HG03045 (cell line): Measurements from ENCODE around the gene MGAT4B.
A peak's percentile ranks its signal among the peaks of the same experiment; 100 is the strongest.

Experiments
- ATAC-seq: cut with Tn5 transposase; IDR thresholded peaks from one replicate; pipeline ENCODE4 v1.9.1; 2021; ENCODE audit warnings: mild to moderate bottlenecking, moderate library complexity; ENCODE audit not compliant: unreplicated experiment

MGAT4B gene

DNA sequence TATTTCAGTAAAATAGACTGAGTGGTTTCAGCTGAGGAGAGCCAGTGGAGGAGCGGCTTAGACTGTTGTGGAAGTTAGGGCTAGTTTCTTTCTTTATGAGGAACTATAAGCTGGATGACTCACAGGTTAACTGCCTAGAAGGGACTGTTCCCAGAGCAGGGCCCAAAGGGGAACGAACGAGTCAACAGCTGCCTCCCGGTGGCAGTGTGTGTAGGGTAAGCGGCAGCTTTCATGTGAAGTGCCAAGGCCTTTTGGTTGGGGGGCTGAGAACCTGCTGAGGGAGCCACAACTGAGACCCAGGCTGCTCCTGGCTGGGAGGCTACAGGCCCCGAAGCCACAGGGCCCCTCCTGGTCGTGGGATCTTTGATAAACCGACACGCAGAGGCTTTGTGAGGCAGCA is 21.0 kb upstream of the MGAT4B start:
- ATAC-seq, result no peak

DNA sequence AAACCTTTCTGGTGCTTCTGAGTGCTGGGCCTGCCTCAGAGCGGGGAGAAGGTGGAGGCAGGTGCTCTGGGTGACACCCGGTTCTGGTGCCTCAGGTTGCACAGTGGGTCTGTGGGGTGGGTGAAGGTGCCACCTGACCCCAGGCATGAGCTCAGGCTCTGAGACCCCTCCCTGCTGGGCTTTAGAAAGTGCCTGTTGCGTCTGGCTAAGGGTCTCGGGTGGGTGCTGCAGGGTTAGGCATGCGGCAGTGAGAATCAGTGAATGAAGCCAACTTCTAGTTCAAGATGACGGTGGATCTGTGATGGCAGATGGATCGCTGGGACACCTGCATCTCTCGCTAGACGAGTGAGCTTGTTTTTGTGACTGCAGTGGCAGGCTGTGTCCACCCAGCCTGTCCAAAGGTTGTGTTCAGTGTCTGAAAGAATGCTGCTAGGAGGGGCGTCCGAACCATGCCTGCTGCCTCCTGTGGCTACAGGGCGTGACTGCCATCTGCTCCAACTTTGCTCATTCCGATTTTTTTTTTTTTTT is 19.1 kb upstream of the MGAT4B start:
- ATAC-seq, result no peak

GRCh38 chr5:179824745-179825112 is 18.1 kb upstream of the MGAT4B start:
- ATAC-seq, result no peak

- ATAC-seq, result no peak
These were observed 17.5 kb upstream of the MGAT4B start for GRCh38 chr5:179823937-179824744.

GRCh38 chr5:179822444-179822990 is 15.9 kb upstream of the MGAT4B start:
- ATAC-seq, result no peak

DNA sequence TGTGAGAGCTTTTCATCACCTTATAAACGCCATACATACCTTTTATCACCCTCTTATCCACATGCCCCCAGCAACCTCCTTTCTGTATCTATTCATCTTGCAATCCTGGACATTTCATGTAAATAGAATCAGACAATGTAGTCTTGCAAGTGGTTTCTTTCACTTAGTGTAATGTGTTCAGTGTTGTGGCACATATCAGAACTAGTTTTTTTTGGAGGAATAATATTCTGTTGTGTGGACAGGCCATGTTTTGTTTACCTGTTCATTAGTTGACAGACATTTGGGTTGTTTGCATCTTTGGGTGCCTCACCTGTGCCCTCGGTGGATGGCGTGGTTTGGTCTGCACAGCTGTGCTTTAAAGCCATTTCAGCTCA is 15.4 kb upstream of the MGAT4B start:
- ATAC-seq, result no peak

- peak; percentile 46 for ATAC-seq
These were observed 14.8 kb upstream of the MGAT4B start for GRCh38 chr5:179821298-179822058.

DNA sequence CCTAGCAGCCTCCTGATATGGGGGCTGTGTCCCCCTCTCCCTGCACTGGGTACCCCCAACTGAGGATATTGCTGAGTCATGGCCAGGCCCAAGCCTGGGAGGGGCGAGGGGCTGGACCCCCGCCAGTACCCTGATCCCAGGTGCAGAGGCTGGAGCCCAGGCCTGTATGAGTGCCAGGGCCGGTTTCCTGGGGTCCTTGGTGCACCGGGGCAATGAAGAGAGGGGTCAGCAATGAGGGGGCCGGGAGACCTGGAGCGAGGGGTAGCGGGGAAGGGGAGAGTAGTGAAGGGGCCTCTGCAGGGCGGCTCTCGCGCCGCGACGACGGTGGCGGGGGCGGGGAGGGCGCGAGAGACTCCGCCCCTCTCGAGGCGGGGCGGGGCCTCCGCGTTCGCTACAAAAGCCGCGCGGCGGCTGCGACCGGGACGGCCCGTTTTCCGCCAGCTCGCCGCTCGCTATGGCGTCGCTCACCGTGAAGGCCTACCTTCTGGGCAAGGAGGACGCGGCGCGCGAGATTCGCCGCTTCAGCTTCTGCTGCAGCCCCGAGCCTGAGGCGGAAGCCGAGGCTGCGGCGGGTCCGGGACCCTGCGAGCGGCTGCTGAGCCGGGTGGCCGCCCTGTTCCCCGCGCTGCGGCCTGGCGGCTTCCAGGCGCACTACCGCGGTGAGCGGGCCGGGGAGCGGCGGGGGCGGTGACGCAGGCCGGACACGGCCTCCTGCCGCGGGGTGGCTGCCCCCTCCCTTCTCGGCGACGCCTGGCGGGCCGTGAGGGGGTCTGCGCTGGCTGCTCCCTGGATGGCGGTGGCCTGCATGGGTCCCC is 14.0 kb upstream of the MGAT4B start, which contains the start of gene SQSTM1:
Gene SQSTM1 (plus strand): TSS at position 423 of the 815 bp plus-strand sequence. CDS start 32 bp downstream, at position 455.
- ATAC-seq, result peak; percentile 36

GRCh38 chr5:179820127-179820482 is 13.4 kb upstream of the MGAT4B start:
- ATAC-seq, result no peak

DNA sequence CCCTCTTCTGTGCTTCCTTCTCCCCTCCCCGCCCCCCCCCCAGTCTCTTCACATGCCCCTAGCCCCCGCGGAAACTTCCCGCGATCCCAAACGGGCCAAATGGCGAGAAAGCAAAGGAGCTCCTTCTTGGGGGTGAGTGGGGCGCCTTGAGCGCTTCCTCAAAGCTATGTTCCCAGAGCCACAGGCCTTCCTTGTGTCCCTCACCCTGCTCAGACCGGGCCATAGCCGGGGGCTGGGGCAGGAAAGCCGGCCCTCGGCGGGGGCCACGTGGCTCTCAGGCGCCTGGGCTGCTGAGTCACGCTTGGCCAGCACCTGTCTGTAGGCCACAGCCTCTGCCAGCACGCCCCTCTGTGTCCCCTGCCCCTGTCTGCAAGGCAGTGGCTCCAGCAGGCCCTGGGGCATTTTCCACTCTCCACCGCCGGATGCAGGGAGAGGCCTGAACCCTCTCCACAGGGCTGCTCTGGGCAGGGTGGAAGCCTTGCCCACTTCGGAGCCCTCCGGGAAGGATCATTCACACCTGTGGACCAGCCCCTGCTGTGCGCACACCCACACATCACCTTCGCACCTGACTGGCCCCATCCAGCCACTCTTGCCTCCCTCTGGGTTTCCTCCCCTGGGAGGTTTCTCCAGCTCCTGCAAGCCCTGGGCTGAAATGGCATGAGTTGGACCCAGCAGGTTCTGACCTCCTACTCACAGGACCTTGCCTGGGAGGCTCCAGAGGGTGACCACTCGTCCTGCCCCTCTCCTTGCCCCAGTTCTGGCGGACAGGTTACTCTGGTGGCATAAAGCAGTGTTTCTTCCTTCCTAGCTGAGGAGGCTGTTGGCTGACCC is 12.8 kb upstream of the MGAT4B start:
- no peak for ATAC-seq

- ATAC-seq, result peak; percentile 61
These were observed 12.2 kb upstream of the MGAT4B start for GRCh38 chr5:179818746-179819295.

DNA sequence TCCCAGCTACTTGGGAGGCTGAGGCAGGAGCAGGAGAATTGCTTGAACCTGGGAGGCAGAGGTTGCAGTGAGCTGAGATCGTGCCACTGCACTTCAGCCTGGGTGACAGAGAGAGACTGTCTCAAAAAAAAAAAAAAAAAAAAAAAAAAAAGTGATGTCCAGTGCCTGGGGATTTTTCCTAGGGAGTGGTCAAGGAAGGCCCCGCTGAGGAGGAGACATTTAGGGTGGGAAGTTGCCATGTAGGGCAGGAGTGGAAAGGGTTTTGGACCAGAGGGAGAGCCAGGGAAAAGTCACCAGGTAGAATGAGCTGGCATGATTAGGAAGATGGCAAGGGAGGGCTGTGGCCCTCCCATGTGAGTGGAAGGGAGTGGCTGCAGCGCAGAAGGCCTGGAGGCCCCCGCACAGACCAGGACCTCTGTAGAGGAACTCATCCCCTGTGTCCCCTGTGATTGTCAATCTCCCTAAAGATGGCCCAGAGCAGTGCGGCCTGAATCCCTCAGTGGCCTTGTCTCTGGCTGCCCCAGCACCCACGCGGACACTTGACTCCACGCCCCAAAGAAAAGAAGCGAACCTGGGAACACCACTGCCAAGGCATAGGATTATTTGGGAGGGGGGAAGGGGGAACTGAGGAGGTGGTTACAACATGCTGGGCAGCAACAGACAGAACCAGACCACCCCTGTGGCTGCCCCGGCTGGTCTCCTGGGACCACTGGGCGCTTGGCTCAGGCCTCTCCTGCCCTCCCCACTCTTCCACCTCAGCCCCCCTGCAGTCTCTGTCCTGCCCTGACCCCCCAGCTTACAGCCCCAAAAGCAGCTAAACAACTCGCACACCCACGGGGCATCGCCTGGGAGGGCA is 11.5 kb upstream of the MGAT4B start:
- ATAC-seq, result no peak

DNA sequence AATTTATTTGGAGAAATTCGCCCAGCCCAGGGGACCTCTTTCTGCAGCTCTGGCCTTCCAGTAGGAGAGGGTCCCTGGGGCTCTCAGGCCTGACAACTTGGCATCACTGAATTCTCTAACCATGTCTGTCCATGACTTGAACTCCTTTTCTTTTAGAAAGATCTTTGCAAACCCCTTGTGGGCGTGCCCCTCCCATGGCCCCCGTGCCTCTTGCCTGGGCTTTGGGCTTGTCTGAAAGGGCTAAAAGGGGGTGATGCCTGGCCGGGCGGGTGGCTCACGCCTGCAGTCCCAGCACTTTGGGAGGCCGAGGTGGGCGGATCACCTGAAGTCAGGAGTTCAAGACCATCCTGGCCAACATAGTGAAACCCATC is 10.8 kb upstream of the MGAT4B start:
- ATAC-seq, result no peak

- no peak for ATAC-seq
These were observed 10.3 kb upstream of the MGAT4B start for GRCh38 chr5:179816796-179817469.

GRCh38 chr5:179816401-179816795 is 9.7 kb upstream of the MGAT4B start:
- no peak for ATAC-seq

DNA sequence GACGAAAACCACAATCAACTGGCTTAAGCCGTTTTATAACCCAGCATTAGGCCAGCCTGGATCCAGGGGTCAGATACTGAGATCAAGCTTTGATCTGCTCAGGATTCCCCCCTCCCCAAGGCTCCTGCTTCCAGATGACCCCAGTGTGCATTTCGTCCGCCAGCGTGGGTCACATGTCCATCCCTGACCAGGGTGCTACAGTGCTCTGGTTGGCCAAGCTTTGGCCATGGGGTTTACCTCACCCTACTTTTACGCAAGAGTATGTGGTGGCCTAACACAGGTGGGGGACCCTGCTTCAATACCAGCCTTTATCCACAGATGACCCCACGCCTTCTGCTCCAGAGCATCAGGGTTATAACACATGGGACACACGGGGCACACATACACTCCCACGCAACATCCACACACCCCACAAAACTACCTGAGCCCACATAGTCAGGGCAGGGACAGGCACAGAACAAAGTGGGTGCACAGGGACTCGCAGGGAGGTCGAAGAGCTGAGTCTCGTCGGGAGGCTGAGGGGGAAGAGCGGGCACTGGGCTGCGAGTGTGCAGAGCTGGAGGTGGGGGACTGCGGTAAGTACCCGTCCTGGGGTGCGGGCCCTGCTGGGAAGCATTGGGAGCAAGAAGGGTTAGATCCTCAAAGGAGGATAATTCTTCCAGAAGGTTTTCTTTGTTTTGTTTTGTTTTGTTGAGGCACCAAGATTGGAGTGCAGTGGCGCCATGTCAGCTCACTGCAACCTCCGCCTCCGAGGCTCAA is 9.0 kb upstream of the MGAT4B start:
- no peak for ATAC-seq

- ATAC-seq, result no peak
These were observed 7.4 kb upstream of the MGAT4B start for GRCh38 chr5:179814090-179814489.
